HG03066 (cell line): ENCODE measurements around the gene LRRTM4.

Source experiments
- ATAC-seq: cut with Tn5 transposase; IDR thresholded peaks from one replicate; pipeline ENCODE4 v1.9.1; 2021; ENCODE audit warnings: low read depth; ENCODE audit not compliant: unreplicated experiment

The LRRTM4 gene

GRCh38 chr2:76932550-76932949, 589.6 kb downstream of the LRRTM4 start:
- ATAC-seq, result no peak

GRCh38 chr2:76930056-76930744, 592.0 kb downstream of the LRRTM4 start:
- ATAC-seq, result no peak

GRCh38 chr2:76928026-76928425, 594.1 kb downstream of the LRRTM4 start:
- no peak for ATAC-seq

GRCh38 chr2:76921006-76921405, 601.2 kb downstream of the LRRTM4 start:
- no peak for ATAC-seq

GRCh38 chr2:76895469-76895868, 626.7 kb downstream of the LRRTM4 start:
- no peak for ATAC-seq

- ATAC-seq, result no peak
Observed at GRCh38 chr2:76870581-76870980, 651.6 kb downstream of the LRRTM4 start.

- no peak for ATAC-seq
Observed at GRCh38 chr2:76870011-76870410, 652.2 kb downstream of the LRRTM4 start.

GRCh38 chr2:76867854-76868253, 654.3 kb downstream of the LRRTM4 start:
- ATAC-seq, result no peak

GRCh38 chr2:76866464-76866863, 655.7 kb downstream of the LRRTM4 start:
- no peak for ATAC-seq

GRCh38 chr2:76862901-76863300, 659.3 kb downstream of the LRRTM4 start:
- ATAC-seq, result no peak

- ATAC-seq, result no peak
Observed at GRCh38 chr2:76861708-76862107, 660.5 kb downstream of the LRRTM4 start.

- ATAC-seq, result no peak
Observed at GRCh38 chr2:76851000-76851399, 671.2 kb downstream of the LRRTM4 start.

- ATAC-seq, result no peak
Observed at GRCh38 chr2:76849086-76849485, 673.1 kb downstream of the LRRTM4 start.

GRCh38 chr2:76839826-76840225, 682.4 kb downstream of the LRRTM4 start:
- ATAC-seq, result no peak

- no peak for ATAC-seq
Observed at GRCh38 chr2:76829374-76830234, 692.6 kb downstream of the LRRTM4 start.

- no peak for ATAC-seq
Observed at GRCh38 chr2:76826691-76827090, 695.5 kb downstream of the LRRTM4 start.

GRCh38 chr2:76825140-76825970, 696.8 kb downstream of the LRRTM4 start:
- ATAC-seq, result no peak

- no peak for ATAC-seq
Observed at GRCh38 chr2:76821731-76822130, 700.4 kb downstream of the LRRTM4 start.

- ATAC-seq, result no peak
Observed at GRCh38 chr2:76813084-76813483, 709.1 kb downstream of the LRRTM4 start.

- ATAC-seq, result no peak
Observed at GRCh38 chr2:76812156-76812555, 710.0 kb downstream of the LRRTM4 start.

GRCh38 chr2:76809136-76809535, 713.0 kb downstream of the LRRTM4 start:
- ATAC-seq, result no peak
